Measurements from ENCODE around the gene ETF1.

Gene ETF1

DNA sequence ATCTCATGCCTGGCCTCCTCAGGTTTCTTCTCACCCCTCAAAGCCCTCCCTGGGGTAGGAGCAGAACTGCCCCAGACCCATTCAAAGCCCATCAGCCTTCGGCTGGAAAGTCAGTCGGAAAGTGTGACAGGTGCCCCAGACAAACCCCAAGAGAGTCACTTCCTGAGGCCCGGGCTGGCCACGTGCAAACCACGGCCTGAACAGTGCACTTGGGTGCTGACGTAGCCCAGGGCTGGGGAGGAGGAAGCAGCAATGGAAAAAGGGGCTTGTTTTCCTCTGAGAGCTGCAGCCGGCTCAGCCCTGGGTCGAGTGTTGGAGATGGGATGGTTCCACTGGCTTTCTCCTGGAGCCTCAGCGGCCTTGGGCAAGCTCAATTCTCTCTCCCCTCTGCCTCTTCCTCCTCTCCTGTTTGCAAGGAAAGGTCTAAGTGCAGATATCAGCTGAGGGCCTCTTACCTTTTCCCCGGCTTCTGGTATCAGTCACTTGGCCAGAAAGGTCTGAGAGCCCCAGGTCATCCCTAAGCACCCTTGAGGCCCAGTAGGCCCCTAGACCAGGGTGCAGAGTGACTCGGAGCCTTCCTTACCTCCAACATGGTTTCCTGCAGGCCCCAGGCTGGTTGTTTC, 83.6 kb downstream of the ETF1 start:
- no peak for DNase-seq

DNA sequence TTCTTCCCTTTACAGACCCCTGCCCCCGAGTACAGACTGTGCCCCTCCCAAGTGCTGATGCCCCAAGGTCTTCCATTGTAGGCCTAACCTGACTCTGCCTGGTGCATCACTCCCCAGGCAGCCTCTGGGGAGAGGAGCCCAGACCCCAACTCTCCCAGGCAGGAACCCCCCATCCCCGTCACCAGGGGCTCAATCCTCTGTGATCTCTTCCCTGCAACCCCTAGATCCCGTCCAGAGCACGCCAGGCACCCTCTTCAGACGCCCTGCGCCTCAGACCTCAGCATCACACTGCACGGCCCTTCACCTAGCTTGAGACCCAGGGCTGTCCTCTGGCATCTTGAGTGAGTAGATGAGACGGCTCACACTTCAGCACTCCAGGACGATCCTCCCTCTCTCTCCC, 84.2 kb downstream of the ETF1 start:
- no peak for DNase-seq

DNA sequence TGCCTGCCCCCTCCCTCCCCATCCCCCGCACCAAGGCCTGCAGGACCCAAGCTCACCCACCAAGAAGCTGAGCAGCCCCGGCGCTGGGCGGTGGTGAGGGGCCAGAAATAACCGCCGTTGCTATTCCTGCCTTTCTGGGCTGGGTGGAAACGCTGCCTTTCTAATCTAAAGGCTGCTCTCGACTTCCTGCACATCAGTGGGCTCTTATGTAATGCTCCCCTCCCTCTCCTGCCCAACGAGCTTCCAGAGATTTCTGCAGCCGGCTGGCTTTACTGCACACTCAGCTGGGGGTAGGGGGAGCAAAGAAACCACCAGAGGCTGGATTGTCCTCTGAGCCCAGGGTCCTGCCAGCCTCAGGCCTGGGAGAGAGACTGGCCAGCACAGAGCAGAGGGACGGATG, 84.7 kb downstream of the ETF1 start:
- no peak for DNase-seq

DNA sequence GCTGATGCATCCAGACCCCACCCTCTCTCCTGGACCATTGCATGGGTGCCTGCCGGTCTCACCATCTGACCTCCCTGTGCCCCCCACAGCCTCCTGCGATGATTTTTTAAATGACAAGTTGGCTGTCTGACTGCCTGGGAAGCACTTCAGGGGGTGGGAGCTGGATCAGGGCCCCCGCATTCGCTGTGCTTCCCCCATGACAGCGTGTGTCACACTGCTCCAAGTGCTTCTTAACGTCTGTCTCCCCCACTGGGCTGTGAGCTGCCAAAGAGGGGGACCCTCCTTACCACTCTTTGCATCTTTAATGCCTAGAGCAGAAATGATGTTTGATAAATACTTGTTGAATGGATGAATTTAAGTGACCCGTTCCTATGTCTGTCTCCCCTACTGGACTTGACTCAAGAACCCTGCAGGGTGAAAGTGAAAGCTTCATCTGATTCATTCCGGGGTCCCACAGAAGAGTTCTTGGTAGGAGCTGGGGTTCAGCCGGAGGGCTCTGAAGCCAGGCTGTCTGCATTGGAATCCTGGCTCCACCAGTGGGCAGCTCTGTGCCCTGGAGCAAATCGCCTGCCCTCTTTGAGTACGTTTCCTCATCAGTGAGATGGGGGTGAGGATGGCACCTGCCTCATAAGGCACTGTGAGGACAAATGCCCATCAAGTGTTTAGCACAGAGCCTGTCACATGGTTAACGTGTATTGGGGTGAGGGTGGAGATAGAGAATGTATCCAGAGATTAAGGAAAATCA, 85.3 kb downstream of the ETF1 start:
- DNase-seq = no peak
